Sigmoid colon (tissue), 7 donors: ENCODE measurements around the gene LMO2. TPM values are rescaled to one million over a fixed set of nuclear protein-coding genes. Genes with fewer than 3 reads are reported as not detected.

Source experiments
- DNase-seq: peaks from one replicate; pipeline ENCODE4 v3.0.0-alpha.2; 2019
- H3K27ac ChIP-seq, 4 donors: fragments of 200-600 bp; sonication (generic); one replicate each; pipeline ENCODE4 v1.5.1; 2016 to 2019; ENCODE audit warnings: mild to moderate bottlenecking in 1 of 4
- H3K27me3 ChIP-seq, 3 donors: fragments of 200-600 bp; sonication (generic); one replicate each; pipeline ENCODE4 v1.5.1; 2019; ENCODE audit warnings: mild to moderate bottlenecking in 1 of 3
- H3K36me3 ChIP-seq, 4 donors: fragments of 200-600 bp; sonication (generic); one replicate each; pipeline ENCODE4 v1.5.1; 2016 to 2019
- H3K4me1 ChIP-seq, 4 donors: fragments of 200-600 bp; sonication (generic); one replicate each; pipeline ENCODE4 v1.5.1; 2017 to 2019
- H3K4me3 ChIP-seq, 4 donors: fragments of 200-600 bp; sonication (generic); one replicate each; pipeline ENCODE4 v1.5.1; 2017 to 2019; ENCODE audit warnings: mild to moderate bottlenecking in 2 of 4, moderate library complexity in 1 of 4
- H3K9me3 ChIP-seq, 4 donors: fragments of 200-600 bp in 3 of 4; sonication (generic) in 3 of 4; one replicate each; pipeline versions ENCODE4 v1.5.1 to v1.6.1; 2013 to 2019
- CTCF ChIP-seq, 4 experiments: fragments of 450-650 bp in 3 of 4; fragments of 200-600 bp in 1 of 4; IDR thresholded peaks; one replicate each; pipeline ENCODE4 v1.5.1; 2016 to 2019; ENCODE audit warnings: antibody characterized with exemption in 4 of 4, mild to moderate bottlenecking in 3 of 4, moderate library complexity in 2 of 4
- EP300 ChIP-seq, 4 donors: sonication (generic); formaldehyde crosslinking; IDR thresholded peaks; one replicate each; pipeline ENCODE4 v1.6.1; 2017; ENCODE audit warnings: antibody characterized with exemption in 4 of 4
- POLR2A ChIP-seq, 2 donors: fragments of 450-650 bp; IDR thresholded peaks; one replicate each; pipeline ENCODE4 v1.6.1; 2016; ENCODE audit warnings: antibody characterized with exemption in 2 of 2, mild to moderate bottlenecking in 2 of 2, moderate library complexity in 2 of 2
- POLR2AphosphoS5 ChIP-seq, 4 donors: sonication (generic); formaldehyde crosslinking; IDR thresholded peaks; one replicate each; pipeline ENCODE4 v1.6.1; 2017; ENCODE audit warnings: antibody characterized with exemption in 4 of 4
- WGBS, 2 donors: extraction: QIAGEN DNeasy Blood & Tissue Kit; methylation state at CpG; one replicate each; pipeline ENCODE4 v1.1.7; 2013; 5-methylcytosine and 5-hydroxymethylcytosine counted together
- intact Hi-C: fragments of 100-400 bp; cut with DNase I; formaldehyde crosslinking; loops from one replicate; pipeline ENCODE4 v1.15.1; 2023
- polyA plus RNA-seq, 3 donors: library from polyadenylated mRNA; stranded (reverse); fragments of 200-250 nt; gene quantifications; one replicate each; pipeline ENCODE4 v1.2.3, GENCODE V29; 2013
- total RNA-seq, 4 donors: library from RNA; depleted of rRNA; stranded (reverse); fragments of >200 nt; gene quantifications; one replicate each; pipeline ENCODE4 v1.1.0, GENCODE V29; 2016
- donor health status: healthy with polysubstance abuse.
- donor health status: Bipolar disorder and iron deficiency.
- donor health status: healthy.

LMO2 gene
- total and polyA plus RNA-seq, 7 donors, result 4.9 to 19.8 (median 12.3) TPM

- H3K27me3 ChIP-seq, result peaks cover 0 to 26% (median 0%) of the 10 kb centered on the region in 3 donors
- WGBS, 2 donors, result 90 to 94% methylated on average over 6 of the region's 6 CpGs
- H3K4me1 ChIP-seq, result peaks cover 0 to 5% (median 0%) of the 10 kb centered on the region in 4 donors
- H3K4me3 ChIP-seq, result no peak overlapping the region
- H3K27ac ChIP-seq, result no peak overlapping the region
- H3K36me3 ChIP-seq, result no peaks in the 10 kb centered on the region
- TF ChIP-seq POLR2AphosphoS5 (IDR thresholded peaks at IDR 0.05) (no peak), EP300 (IDR thresholded peaks at IDR 0.05) (no peak), CTCF (IDR thresholded peaks at IDR 0.05) (no peak), POLR2A (IDR thresholded peaks at IDR 0.05) (no peak)
- no peaks in the 10 kb centered on the region for H3K9me3 ChIP-seq
- no peak for DNase-seq
- intact Hi-C loops, result no loop called here
Observed at GRCh38 chr11:33861941-33862589, 29.8 kb downstream of the LMO2 start.

- no peak for TF ChIP-seq POLR2A (IDR thresholded peaks at IDR 0.05)
- TF ChIP-seq CTCF (IDR thresholded peaks at IDR 0.05), result no peak
- no peak for TF ChIP-seq POLR2AphosphoS5 (IDR thresholded peaks at IDR 0.05)
- TF ChIP-seq EP300 (IDR thresholded peaks at IDR 0.05), result no peak
- intact Hi-C loops, result no loop called here
- DNase-seq, result no peak
- H3K4me1 ChIP-seq, result peaks cover 0 to 5% (median 0%) of the 10 kb centered on the region in 4 donors
- H3K36me3 ChIP-seq, result no peaks in the 10 kb centered on the region
- peaks cover 0 to 22% (median 0%) of the 10 kb centered on the region in 3 donors for H3K27me3 ChIP-seq
- no peaks in the 10 kb centered on the region for H3K9me3 ChIP-seq
- H3K4me3 ChIP-seq, result no peak overlapping the region
- no peak overlapping the region for H3K27ac ChIP-seq
- WGBS, 2 donors, result 69 to 81% methylated on average over 6 of the region's 6 CpGs
Observed at GRCh38 chr11:33861386-33861785, 30.5 kb downstream of the LMO2 start.

GRCh38 chr11:33860926-33861325, 30.9 kb downstream of the LMO2 start:
- no peaks in the 10 kb centered on the region for H3K36me3 ChIP-seq
- no peak for TF ChIP-seq POLR2AphosphoS5 (IDR thresholded peaks at IDR 0.05)
- no peak for TF ChIP-seq CTCF (IDR thresholded peaks at IDR 0.05)
- no peak for TF ChIP-seq POLR2A (IDR thresholded peaks at IDR 0.05)
- TF ChIP-seq EP300 (IDR thresholded peaks at IDR 0.05), result no peak
- peaks cover 0 to 5% (median 0%) of the 10 kb centered on the region in 4 donors for H3K4me1 ChIP-seq
- peaks cover 0 to 19% (median 0%) of the 10 kb centered on the region in 3 donors for H3K27me3 ChIP-seq
- no peaks in the 10 kb centered on the region for H3K9me3 ChIP-seq
- WGBS, 2 donors, result 32 to 63% methylated on average over 5 of the region's 5 CpGs
- no peak for DNase-seq
- intact Hi-C loops, result no loop called here
- H3K4me3 ChIP-seq, result no peak overlapping the region
- H3K27ac ChIP-seq, result no peak overlapping the region

- Histone ChIP-seq H3K27ac (no peak overlapping the region), H3K4me1 (peaks cover 0 to 5% (median 0%) of the 10 kb centered on the region in 4 donors), H3K36me3 (no peaks in the 10 kb centered on the region), H3K4me3 (no peak overlapping the region), H3K9me3 (no peaks in the 10 kb centered on the region), H3K27me3 (peaks cover 0 to 19% (median 0%) of the 10 kb centered on the region in 3 donors)
- WGBS, 2 donors, result 95 to 96% methylated on average over 16 of the region's 16 CpGs
- TF ChIP-seq EP300 (IDR thresholded peaks at IDR 0.05) (no peak), POLR2AphosphoS5 (IDR thresholded peaks at IDR 0.05) (no peak), CTCF (IDR thresholded peaks at IDR 0.05) (no peak)
- intact Hi-C loops, result loop anchor here (5.0 kb wide), 2 partner anchors 113 to 128 kb away; no protein-coding TSS in a partner anchor
- no peak for DNase-seq
Observed at GRCh38 chr11:33859306-33859705, 32.6 kb downstream of the LMO2 start.
